Astrocyte (in vitro differentiated cells and primary cell): ENCODE results near the gene LEMD2. TPM values are rescaled to one million over a fixed set of nuclear protein-coding genes. Genes with fewer than 3 reads are reported as not detected.

Source experiments
- DNase-seq: peaks from one replicate; pipeline ENCODE4 v3.0.0-alpha.2; 2010; ENCODE audit warnings: low read depth
- FAIRE-seq: peaks from 2 replicates; lab custom pipeline; 2011; peaks lifted over from hg19 to GRCh38; lab: Jason Lieb, UNC
- H2AFZ ChIP-seq: 2 replicates; pipeline ENCODE4 v1.6.0; 2012; ENCODE audit warnings: low read depth, low read length, inconsistent platforms
- H3K27ac ChIP-seq: 2 replicates; pipeline ENCODE4 v1.5.1; 2011; ENCODE audit warnings: low read depth, low read length, inconsistent platforms
- H3K27me3 ChIP-seq: 2 replicates; pipeline ENCODE4 v1.6.0; 2011; ENCODE audit warnings: low read length, inconsistent platforms; ENCODE audit not compliant: insufficient read depth
- H3K36me3 ChIP-seq: 2 replicates; pipeline ENCODE4 v1.5.1; 2011; ENCODE audit warnings: low read length, inconsistent platforms; ENCODE audit not compliant: insufficient read depth
- H3K4me1 ChIP-seq: 2 replicates; pipeline ENCODE4 v1.5.1; 2011; ENCODE audit warnings: low read length, inconsistent platforms; ENCODE audit not compliant: insufficient read depth
- H3K4me2 ChIP-seq: 2 replicates; pipeline ENCODE4 v1.6.0; 2012; ENCODE audit warnings: low read length, inconsistent platforms
- H3K4me3 ChIP-seq: 2 replicates; pipeline ENCODE4 v1.5.1; 2011; ENCODE audit warnings: low read depth, mild to moderate bottlenecking, low read length, inconsistent platforms; ENCODE audit not compliant: insufficient read depth
- H3K79me2 ChIP-seq: 2 replicates; pipeline ENCODE4 v1.6.0; 2012; ENCODE audit warnings: mild to moderate bottlenecking, low read length, inconsistent platforms; ENCODE audit not compliant: insufficient read depth
- H3K9ac ChIP-seq: 2 replicates; pipeline ENCODE4 v1.6.0; 2012; ENCODE audit warnings: mild to moderate bottlenecking, low read length, inconsistent platforms
- H3K9me3 ChIP-seq: 2 replicates; pipeline ENCODE4 v1.5.1; 2012; ENCODE audit warnings: low read depth, mild to moderate bottlenecking, low read length, inconsistent platforms; ENCODE audit not compliant: insufficient read depth
- H4K20me1 ChIP-seq: 2 replicates; pipeline ENCODE4 v1.6.0; 2012; ENCODE audit warnings: low read length, inconsistent platforms; ENCODE audit not compliant: insufficient read depth
- H3K27ac Mint-ChIP-seq: one replicate; pipeline ENCODE4 v1.8.0; 2021; ENCODE audit warnings: mild to moderate bottlenecking, mixed read lengths; ENCODE audit not compliant: unreplicated experiment
- H3K27me3 Mint-ChIP-seq: one replicate; pipeline ENCODE4 v1.8.0; 2021; ENCODE audit warnings: low read depth, mixed read lengths; ENCODE audit not compliant: unreplicated experiment
- H3K36me3 Mint-ChIP-seq: one replicate; pipeline ENCODE4 v1.8.0; 2021; ENCODE audit warnings: low read depth, mixed read lengths; ENCODE audit not compliant: unreplicated experiment
- H3K4me1 Mint-ChIP-seq: one replicate; pipeline ENCODE4 v1.8.0; 2021; ENCODE audit warnings: low read depth, mixed read lengths; ENCODE audit not compliant: unreplicated experiment
- H3K4me3 Mint-ChIP-seq: one replicate; pipeline ENCODE4 v1.8.0; 2021; ENCODE audit warnings: mild to moderate bottlenecking, moderate library complexity, mixed read lengths; ENCODE audit not compliant: unreplicated experiment
- H3K9me3 Mint-ChIP-seq: one replicate; pipeline ENCODE4 v1.8.0; 2021; ENCODE audit warnings: mild to moderate bottlenecking, mixed read lengths; ENCODE audit not compliant: unreplicated experiment
- EZH2 ChIP-seq: IDR thresholded peaks from 2 replicates; pipeline ENCODE4 v1.6.1; 2012; ENCODE audit warnings: mild to moderate bottlenecking, low read length, inconsistent platforms; ENCODE audit not compliant: insufficient read depth
- total RNA-seq: library from RNA; stranded (reverse); gene quantifications from 2 replicates; pipeline ENCODE4 v1.2.1, GENCODE V29; 2021
- TF ChIP-seq, protein P1 (sequence below): IDR thresholded peaks from 2 replicates; pipeline ENCODE4 v1.5.1; 2011; ENCODE audit warnings: low read depth, mild to moderate bottlenecking, inconsistent platforms, low read length, moderate library complexity; ENCODE audit not compliant: insufficient read depth

LEMD2 gene
- total RNA-seq, 1 donor from 2014 or later, result 62.2 TPM

- Histone ChIP-seq H3K4me1 (peaks cover 8% of the 10 kb centered on the region), H3K9ac (no peak overlapping the region), H3K27me3 (peaks cover 13% of the 10 kb centered on the region), H3K27ac (no peak overlapping the region), H4K20me1 (no peaks in the 10 kb centered on the region), H2AFZ (peak overlapping the region; percentile 42), H3K9me3 (no peaks in the 10 kb centered on the region), H3K36me3 (no peaks in the 10 kb centered on the region), H3K4me2 (peak overlapping the region; percentile 46), H3K79me2 (no peaks in the 10 kb centered on the region), H3K4me3 (no peak overlapping the region)
- peaks cover 38% of the 10 kb centered on the region for H3K27me3 Mint-ChIP-seq
- H3K36me3 Mint-ChIP-seq, result peaks cover 2% of the 10 kb centered on the region
- TF ChIP-seq, protein P1, sequence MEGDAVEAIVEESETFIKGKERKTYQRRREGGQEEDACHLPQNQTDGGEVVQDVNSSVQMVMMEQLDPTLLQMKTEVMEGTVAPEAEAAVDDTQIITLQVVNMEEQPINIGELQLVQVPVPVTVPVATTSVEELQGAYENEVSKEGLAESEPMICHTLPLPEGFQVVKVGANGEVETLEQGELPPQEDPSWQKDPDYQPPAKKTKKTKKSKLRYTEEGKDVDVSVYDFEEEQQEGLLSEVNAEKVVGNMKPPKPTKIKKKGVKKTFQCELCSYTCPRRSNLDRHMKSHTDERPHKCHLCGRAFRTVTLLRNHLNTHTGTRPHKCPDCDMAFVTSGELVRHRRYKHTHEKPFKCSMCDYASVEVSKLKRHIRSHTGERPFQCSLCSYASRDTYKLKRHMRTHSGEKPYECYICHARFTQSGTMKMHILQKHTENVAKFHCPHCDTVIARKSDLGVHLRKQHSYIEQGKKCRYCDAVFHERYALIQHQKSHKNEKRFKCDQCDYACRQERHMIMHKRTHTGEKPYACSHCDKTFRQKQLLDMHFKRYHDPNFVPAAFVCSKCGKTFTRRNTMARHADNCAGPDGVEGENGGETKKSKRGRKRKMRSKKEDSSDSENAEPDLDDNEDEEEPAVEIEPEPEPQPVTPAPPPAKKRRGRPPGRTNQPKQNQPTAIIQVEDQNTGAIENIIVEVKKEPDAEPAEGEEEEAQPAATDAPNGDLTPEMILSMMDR, result no peak
- TF ChIP-seq EZH2, result no peak
- no peak overlapping the region for H3K4me3 Mint-ChIP-seq
- no peak for FAIRE-seq
- peaks cover 8% of the 10 kb centered on the region for H3K4me1 Mint-ChIP-seq
- no peak overlapping the region for H3K27ac Mint-ChIP-seq
- no peaks in the 10 kb centered on the region for H3K9me3 Mint-ChIP-seq
- no peak for DNase-seq
Observed at GRCh38 chr6:33802186-33802958, 13.4 kb upstream of the LEMD2 start.

GRCh38 chr6:33801611-33802010 is 12.7 kb upstream of the LEMD2 start:
- Mint-ChIP-seq H3K27me3 (peaks cover 42% of the 10 kb centered on the region), H3K36me3 (peaks cover 2% of the 10 kb centered on the region)
- no peak for DNase-seq

More at GRCh38 chr6:33801611-33802010, 12.7 kb upstream of the LEMD2 start:
- Histone ChIP-seq H3K36me3 (no peaks in the 10 kb centered on the region), H3K27me3 (peaks cover 5% of the 10 kb centered on the region), H3K9me3 (no peaks in the 10 kb centered on the region), H3K9ac (no peak overlapping the region), H3K27ac (no peak overlapping the region), H3K4me2 (no peak overlapping the region), H2AFZ (no peak overlapping the region), H3K4me1 (peaks cover 8% of the 10 kb centered on the region), H3K79me2 (no peaks in the 10 kb centered on the region), H3K4me3 (no peak overlapping the region), H4K20me1 (no peaks in the 10 kb centered on the region)
- peaks cover 8% of the 10 kb centered on the region for H3K4me1 Mint-ChIP-seq
- no peak overlapping the region for H3K27ac Mint-ChIP-seq
- TF ChIP-seq EZH2, result no peak
- TF ChIP-seq, protein P1, result no peak
- H3K9me3 Mint-ChIP-seq, result no peaks in the 10 kb centered on the region
- FAIRE-seq, result no peak
- H3K4me3 Mint-ChIP-seq, result no peak overlapping the region
